Uterus (tissue), 4 donors: ENCODE measurements around the gene PER2. TPM values are rescaled to one million over a fixed set of nuclear protein-coding genes. Genes with fewer than 3 reads are reported as not detected.

Source experiments
- DNase-seq, 2 donors: peaks; one replicate each; pipeline ENCODE4 v3.0.0-alpha.2; 2019 to 2020
- H3K27ac ChIP-seq, 2 donors: fragments of 200-600 bp; sonication (generic); 1 replicate in 1 of 2; 2 replicates in 1 of 2; pipeline ENCODE4 v1.5.1; 2016 to 2018
- H3K27me3 ChIP-seq, 2 donors: fragments of 200-600 bp; sonication (generic); one replicate each; pipeline ENCODE4 v1.5.1; 2018 to 2019; ENCODE audit warnings: control low read depth in 1 of 2
- H3K36me3 ChIP-seq, 2 donors: fragments of 200-600 bp; sonication (generic); one replicate each; pipeline ENCODE4 v1.5.1; 2019; ENCODE audit warnings: control low read depth in 1 of 2
- H3K4me1 ChIP-seq, 2 donors: fragments of 200-600 bp; sonication (generic); one replicate each; pipeline ENCODE4 v1.5.1; 2018 to 2019; ENCODE audit warnings: control low read depth in 1 of 2
- H3K4me3 ChIP-seq, 2 donors: fragments of 200-600 bp; sonication (generic); 1 replicate in 1 of 2; 2 replicates in 1 of 2; pipeline ENCODE4 v1.5.1; 2018 to 2019; ENCODE audit warnings: mild to moderate bottlenecking in 1 of 2
- H3K9me3 ChIP-seq, 2 donors: fragments of 200-600 bp; sonication (generic); one replicate each; pipeline ENCODE4 v1.5.1; 2019; ENCODE audit warnings: control low read depth in 1 of 2
- POLR2A ChIP-seq, 2 donors: fragments of 450-650 bp; IDR thresholded peaks; one replicate each; pipeline ENCODE4 v1.6.1; 2016; ENCODE audit warnings: antibody characterized with exemption in 2 of 2, mild to moderate bottlenecking in 1 of 2, moderate library complexity in 1 of 2
- intact Hi-C: fragments of 100-400 bp; cut with DNase I; formaldehyde crosslinking; loops from one replicate; pipeline ENCODE4 v1.15.1; 2023; ENCODE audit warnings: low total_unique reads
- total RNA-seq, 4 donors: library from RNA; depleted of rRNA in 3 of 4; stranded (reverse); fragments of >200 nt in 3 of 4; gene quantifications; one replicate each; pipeline versions ENCODE4 v1.1.0 to v1.2.4, GENCODE V29; 2014 to 2023
- TF ChIP-seq, protein P1 (sequence below), 4 experiments: fragments of 200-600 bp in 2 of 4; fragments of 450-650 bp in 2 of 4; sonication (generic) in 2 of 4; IDR thresholded peaks; one replicate each; pipeline ENCODE4 v1.5.1; 2016 to 2019; ENCODE audit warnings: antibody characterized with exemption in 4 of 4, mild to moderate bottlenecking in 2 of 4, moderate library complexity in 1 of 4
- donor health status: DM: yes; HTN: yes; CAD: no.

PER2 gene
- total RNA-seq, 4 donors from 2014 or later: 2.9 to 40.9 (median 19.9) TPM

DNA sequence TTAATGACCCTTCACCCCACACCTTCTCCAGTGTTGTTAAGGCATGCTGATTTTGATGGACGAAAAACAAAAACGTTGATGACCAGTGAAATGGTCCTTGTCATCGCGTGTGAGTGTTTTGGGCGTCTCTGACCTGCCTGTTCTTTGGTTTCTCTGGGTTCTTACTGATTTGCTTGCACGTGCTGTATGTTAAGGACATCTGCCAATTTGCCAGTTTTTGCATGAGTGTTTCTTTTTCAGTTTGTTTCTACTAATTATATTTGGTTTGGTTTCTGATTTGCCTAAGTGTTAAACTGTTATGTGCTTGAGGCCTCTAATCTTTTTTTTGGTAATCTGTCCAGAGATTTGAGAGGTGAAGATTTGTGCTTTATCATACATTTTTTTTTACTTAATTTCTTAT is 46.5 kb upstream of the PER2 start:
- Histone ChIP-seq H3K27ac (no peak overlapping the region), H3K9me3 (no peaks in the 10 kb centered on the region), H3K4me3 (no peak overlapping the region), H3K36me3 (peaks cover 0 to 3% of the 10 kb centered on the region in 2 donors), H3K27me3 (no peaks in the 10 kb centered on the region), H3K4me1 (no peaks in the 10 kb centered on the region)
- TF ChIP-seq, protein P1, sequence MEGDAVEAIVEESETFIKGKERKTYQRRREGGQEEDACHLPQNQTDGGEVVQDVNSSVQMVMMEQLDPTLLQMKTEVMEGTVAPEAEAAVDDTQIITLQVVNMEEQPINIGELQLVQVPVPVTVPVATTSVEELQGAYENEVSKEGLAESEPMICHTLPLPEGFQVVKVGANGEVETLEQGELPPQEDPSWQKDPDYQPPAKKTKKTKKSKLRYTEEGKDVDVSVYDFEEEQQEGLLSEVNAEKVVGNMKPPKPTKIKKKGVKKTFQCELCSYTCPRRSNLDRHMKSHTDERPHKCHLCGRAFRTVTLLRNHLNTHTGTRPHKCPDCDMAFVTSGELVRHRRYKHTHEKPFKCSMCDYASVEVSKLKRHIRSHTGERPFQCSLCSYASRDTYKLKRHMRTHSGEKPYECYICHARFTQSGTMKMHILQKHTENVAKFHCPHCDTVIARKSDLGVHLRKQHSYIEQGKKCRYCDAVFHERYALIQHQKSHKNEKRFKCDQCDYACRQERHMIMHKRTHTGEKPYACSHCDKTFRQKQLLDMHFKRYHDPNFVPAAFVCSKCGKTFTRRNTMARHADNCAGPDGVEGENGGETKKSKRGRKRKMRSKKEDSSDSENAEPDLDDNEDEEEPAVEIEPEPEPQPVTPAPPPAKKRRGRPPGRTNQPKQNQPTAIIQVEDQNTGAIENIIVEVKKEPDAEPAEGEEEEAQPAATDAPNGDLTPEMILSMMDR (IDR thresholded peaks at IDR 0.05): no peak
- TF ChIP-seq POLR2A (IDR thresholded peaks at IDR 0.05): no peak
- intact Hi-C loops: no loop called here
- no peak for DNase-seq

DNA sequence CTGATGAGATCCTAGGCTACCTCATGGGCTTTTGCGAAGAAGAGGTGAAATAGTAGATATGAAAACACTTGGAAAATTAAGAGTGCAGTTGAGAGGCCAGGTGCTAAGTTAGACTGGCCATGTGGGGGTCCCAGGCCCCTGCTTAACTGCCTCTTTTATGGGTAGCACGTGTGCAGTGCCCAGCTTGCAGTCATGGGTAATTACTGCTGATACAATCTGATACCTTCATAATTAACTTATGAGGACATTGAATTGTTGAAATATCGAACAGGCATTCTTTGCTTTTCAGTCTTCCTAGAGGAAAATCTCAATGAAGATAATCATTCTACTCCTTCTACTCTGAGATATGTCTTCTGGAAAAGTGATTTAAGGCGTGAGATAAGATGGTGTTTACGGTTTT is 43.5 kb upstream of the PER2 start:
- Histone ChIP-seq H3K4me1 (no peaks in the 10 kb centered on the region), H3K27ac (no peak overlapping the region), H3K27me3 (no peaks in the 10 kb centered on the region), H3K36me3 (peaks cover 0 to 3% of the 10 kb centered on the region in 2 donors), H3K4me3 (no peak overlapping the region), H3K9me3 (no peaks in the 10 kb centered on the region)
- TF ChIP-seq, protein P1 (IDR thresholded peaks at IDR 0.05): no peak
- no peak for TF ChIP-seq POLR2A (IDR thresholded peaks at IDR 0.05)
- intact Hi-C loops: no loop called here
- DNase-seq: no peak

DNA sequence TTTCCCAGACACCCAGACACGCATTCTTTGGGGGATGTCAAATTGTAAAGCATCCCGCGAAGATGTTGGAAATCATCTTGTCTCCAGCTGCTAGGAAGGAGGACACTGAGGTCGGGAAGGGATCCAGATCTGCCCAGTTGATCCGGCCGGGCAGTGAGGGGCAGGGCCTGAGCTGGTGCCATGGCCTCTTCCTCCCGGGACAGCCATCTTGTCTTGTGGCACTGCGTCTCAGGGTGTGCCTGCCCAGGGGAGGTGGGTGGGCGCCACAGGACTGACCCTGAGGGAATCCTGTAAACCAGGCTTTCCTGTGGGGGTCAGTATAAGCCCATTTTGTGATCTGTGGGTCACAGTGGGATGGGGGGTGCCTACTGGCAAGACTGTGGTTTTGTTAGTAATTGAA is 42.0 kb upstream of the PER2 start:
- TF ChIP-seq, protein P1 (IDR thresholded peaks at IDR 0.05): no peak
- no peak for TF ChIP-seq POLR2A (IDR thresholded peaks at IDR 0.05)
- no peak overlapping the region for H3K4me3 ChIP-seq
- H3K27me3 ChIP-seq: no peaks in the 10 kb centered on the region
- intact Hi-C loops: no loop called here
- H3K4me1 ChIP-seq: no peaks in the 10 kb centered on the region
- no peaks in the 10 kb centered on the region for H3K9me3 ChIP-seq
- DNase-seq: no peak
- peaks cover 0 to 3% of the 10 kb centered on the region in 2 donors for H3K36me3 ChIP-seq
- H3K27ac ChIP-seq: no peak overlapping the region

- H3K36me3 ChIP-seq: no peaks in the 10 kb centered on the region
- intact Hi-C loops: no loop called here
- no peak for DNase-seq
Observed at GRCh38 chr2:238327751-238328150, 39.3 kb upstream of the PER2 start.

DNA sequence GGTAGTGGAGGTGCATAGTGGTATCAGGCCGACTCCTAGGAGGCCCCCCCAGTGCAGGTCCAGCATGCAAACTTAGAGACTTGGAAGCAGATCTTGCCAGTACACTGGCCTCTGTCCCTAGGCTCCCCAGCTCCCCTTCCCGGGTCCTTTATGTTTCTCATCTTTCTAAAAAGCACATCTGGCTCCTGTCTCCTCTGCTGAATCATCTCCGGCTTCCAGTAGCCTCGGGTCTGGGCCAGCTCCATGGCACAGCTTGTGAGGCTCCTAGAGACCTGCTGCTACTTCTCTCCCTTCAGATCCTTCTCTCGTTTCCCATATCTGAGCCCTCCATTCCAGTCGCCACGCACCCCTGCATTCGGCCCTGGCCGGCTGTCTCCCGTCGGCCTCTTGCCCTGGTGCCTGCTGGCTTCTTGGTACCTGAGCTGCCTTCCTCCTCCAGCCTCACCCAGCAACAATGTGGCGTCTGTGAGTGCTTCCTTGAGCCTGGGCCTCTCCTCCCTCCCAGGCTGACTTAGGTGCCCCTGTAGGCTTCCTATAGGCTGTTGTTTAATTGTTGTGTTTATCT is 38.5 kb upstream of the PER2 start:
- Histone ChIP-seq H3K27me3 (no peaks in the 10 kb centered on the region), H3K4me1 (no peaks in the 10 kb centered on the region), H3K36me3 (no peaks in the 10 kb centered on the region), H3K9me3 (no peaks in the 10 kb centered on the region), H3K27ac (no peak overlapping the region), H3K4me3 (no peak overlapping the region)
- TF ChIP-seq, protein P1 (IDR thresholded peaks at IDR 0.05): no peak
- no peak for TF ChIP-seq POLR2A (IDR thresholded peaks at IDR 0.05)
- intact Hi-C loops: no loop called here
- no peak for DNase-seq

More at GRCh38 chr2:238327751-238328150, 39.3 kb upstream of the PER2 start:
- no peaks in the 10 kb centered on the region for H3K9me3 ChIP-seq
- H3K27me3 ChIP-seq: no peaks in the 10 kb centered on the region
- TF ChIP-seq, protein P1 (IDR thresholded peaks at IDR 0.05): no peak
- no peak for TF ChIP-seq POLR2A (IDR thresholded peaks at IDR 0.05)
- H3K4me3 ChIP-seq: no peak overlapping the region
- no peaks in the 10 kb centered on the region for H3K4me1 ChIP-seq
- no peak overlapping the region for H3K27ac ChIP-seq
